HCT116 (cell line): Measurements from ENCODE around the gene GFI1. TPM values are rescaled to one million over a fixed set of nuclear protein-coding genes. Genes with fewer than 3 reads are reported as not detected.

Source experiments
- ATAC-seq: fragments of 200-7000 bp; cut with Tn5 transposase; 2 replicates; pipeline ENCODE4 v1.9.1; 2020; ENCODE audit warnings: mild to moderate bottlenecking, moderate library complexity
- BruUV-seq: library from RNA; stranded (reverse); fragments of 400-500 nt; replicated peaks from 2 replicates; lab custom pipeline; 2021; lab: Mats Ljungman, UMichigan
- CTCF ChIA-PET: fragments of 300-600 bp; sonication (Branson Sonifier 250); formaldehyde crosslinking; loops from one replicate; lab custom pipeline; 2021; ENCODE audit warnings: antibody characterized with exemption; lab: Charles Lee
- POLR2A ChIA-PET: fragments of 300-600, 350-600 bp; sonication (Branson Sonifier 250); formaldehyde crosslinking; loops from one replicate; lab custom pipeline; 2021; ENCODE audit warnings: antibody characterized with exemption; lab: Charles Lee
- RAD21 ChIA-PET, 2 experiments: fragments of 300-600 bp; sonication (Branson Sonifier 250); formaldehyde crosslinking; loops; one replicate each; lab custom pipeline; 2023; ENCODE audit warnings: low total read pairs in 2 of 2; ENCODE audit not compliant: uncharacterized antibody in 2 of 2, unreplicated experiment in 2 of 2, low non-redundant PET in 1 of 2; lab: Charles Lee
- DNase-seq: peaks from one replicate; pipeline ENCODE4 v3.0.0-alpha.2; 2010; ENCODE audit warnings: low read depth, low spot score
- H2AFZ ChIP-seq: fragments of 200-600 bp; shearing (Covaris generic), sonication (generic); 2 replicates; pipeline ENCODE4 v1.6.1; 2017; ENCODE audit warnings: low read depth, mixed run types, mixed read lengths, antibody characterized with exemption, low read length; ENCODE audit not compliant: poor library complexity, severe bottlenecking
- H3K27ac ChIP-seq: 2 replicates; pipeline ENCODE4 v1.5.1; 2012; ENCODE audit warnings: low read depth, low read length
- H3K27me3 ChIP-seq: fragments of 200-600 bp; sonication (generic); 2 replicates; pipeline ENCODE4 v1.6.1; 2016; ENCODE audit warnings: mixed run types, low read length, mixed read lengths; ENCODE audit not compliant: insufficient read depth
- H3K36me3 ChIP-seq, 2 experiments: fragments of 200-500 bp in 1 of 2; fragments of 200-600 bp in 1 of 2; sonication (Bioruptor generic) in 1 of 2; sonication (generic) in 1 of 2; 2 replicates each; pipeline versions ENCODE4 v1.5.1 to v1.6.1; 2014 to 2016; ENCODE audit warnings: low read length in 2 of 2, inconsistent platforms in 1 of 2, mixed read lengths in 1 of 2, mixed run types in 1 of 2; ENCODE audit not compliant: insufficient read depth in 2 of 2, control insufficient read depth in 1 of 2
- H3K4me1 ChIP-seq, 2 experiments: fragments of 200-600 bp in 1 of 2; sonication (generic) in 1 of 2; 2 replicates each; pipeline versions ENCODE4 v1.5.1 to v1.6.1; 2012 to 2017; ENCODE audit warnings: low read length in 2 of 2, inconsistent platforms in 1 of 2, mild to moderate bottlenecking in 1 of 2, mixed read lengths in 1 of 2, mixed run types in 1 of 2, moderate library complexity in 1 of 2; ENCODE audit not compliant: insufficient read depth in 2 of 2, control insufficient read depth in 1 of 2
- H3K4me2 ChIP-seq: fragments of 200-600 bp; sonication (generic); 2 replicates; pipeline ENCODE4 v1.6.1; 2017; ENCODE audit warnings: mixed run types, low read length, mixed read lengths
- H3K4me3 ChIP-seq, 2 experiments: fragments of 200-600 bp in 1 of 2; sonication (generic) in 1 of 2; replicated peaks in 1 of 2; 2 replicates each; pipeline ENCODE4 v1.5.1; 2011 to 2016; ENCODE audit warnings: low read length in 2 of 2, control low read depth in 1 of 2, low read depth in 1 of 2, mild to moderate bottlenecking in 1 of 2, mixed read lengths in 1 of 2, mixed run types in 1 of 2
- H3K79me2 ChIP-seq: fragments of 200-600 bp; sonication (generic); 2 replicates; pipeline ENCODE4 v1.6.1; 2017; ENCODE audit warnings: mild to moderate bottlenecking, mixed run types, low read length, moderate library complexity, mixed read lengths; ENCODE audit not compliant: insufficient read depth
- H3K9ac ChIP-seq: fragments of 200-600 bp; sonication (generic); 2 replicates; pipeline ENCODE4 v1.6.1; 2016; ENCODE audit warnings: low read length, mixed read lengths
- H3K9me2 ChIP-seq: fragments of 200-600 bp; sonication (generic), shearing (Covaris generic); 2 replicates; pipeline ENCODE4 v1.6.1; 2017; ENCODE audit warnings: mixed run types, mild to moderate bottlenecking, moderate library complexity; ENCODE audit not compliant: insufficient read depth
- H3K9me3 ChIP-seq, 2 experiments: fragments of 200-500 bp in 1 of 2; fragments of 200-600 bp in 1 of 2; sonication (Bioruptor generic) in 1 of 2; sonication (generic) in 1 of 2; 2 replicates each; pipeline ENCODE4 v1.6.1; 2014 to 2017; ENCODE audit warnings: low read length in 2 of 2, mixed read lengths in 2 of 2, inconsistent platforms in 1 of 2, low read depth in 1 of 2, mild to moderate bottlenecking in 1 of 2, mixed run types in 1 of 2, moderate library complexity in 1 of 2; ENCODE audit not compliant: control insufficient read depth in 1 of 2, insufficient read depth in 1 of 2
- H4K20me1 ChIP-seq: fragments of 200-600 bp; sonication (generic), shearing (Covaris generic); 2 replicates; pipeline ENCODE4 v1.6.1; 2017; ENCODE audit warnings: mixed run types, mild to moderate bottlenecking, moderate library complexity; ENCODE audit not compliant: insufficient read depth
- ATF3 ChIP-seq: IDR thresholded peaks from 2 replicates; pipeline ENCODE4 v1.6.1; 2012
- CTCF ChIP-seq, 3 experiments: fragments of 200-600 bp in 1 of 3; sonication (generic) in 1 of 3; IDR thresholded peaks in 2 of 3; conservative IDR thresholded peaks in 1 of 3; 2 replicates each; pipeline ENCODE4 v1.5.1; 2012 to 2017; ENCODE audit warnings: low read depth in 2 of 3, low read length in 2 of 3, antibody characterized with exemption in 1 of 3, borderline replicate concordance in 1 of 3, control low read depth in 1 of 3, mild to moderate bottlenecking in 1 of 3, mixed read lengths in 1 of 3, mixed run types in 1 of 3, moderate library complexity in 1 of 3; ENCODE audit not compliant: insufficient read depth in 1 of 3
- EGR1 ChIP-seq: IDR thresholded peaks from 2 replicates; pipeline ENCODE4 v1.6.1; 2012; ENCODE audit warnings: low read depth
- JUND ChIP-seq: IDR thresholded peaks from 2 replicates; pipeline ENCODE4 v1.6.1; 2012
- MAX ChIP-seq: IDR thresholded peaks from 2 replicates; pipeline ENCODE4 v1.6.1; 2012
- POLR2A ChIP-seq: IDR thresholded peaks from 2 replicates; pipeline ENCODE4 v1.7.0; 2011; ENCODE audit warnings: borderline replicate concordance; ENCODE audit not compliant: insufficient read depth, insufficient read length; ENCODE audit errors: extremely low read depth
- RAD21 ChIP-seq: IDR thresholded peaks from 2 replicates; pipeline ENCODE4 v1.6.1; 2012; ENCODE audit warnings: low read depth, mild to moderate bottlenecking
- REST ChIP-seq: IDR thresholded peaks from 2 replicates; pipeline ENCODE4 v1.6.1; 2012; ENCODE audit warnings: low read depth
- SIN3A ChIP-seq: IDR thresholded peaks from 2 replicates; pipeline ENCODE4 v1.6.1; 2012; ENCODE audit warnings: low read depth
- SP1 ChIP-seq: IDR thresholded peaks from 2 replicates; pipeline ENCODE4 v1.6.1; 2012; ENCODE audit warnings: low read depth
- SRF ChIP-seq: IDR thresholded peaks from 2 replicates; pipeline ENCODE4 v1.6.1; 2012; ENCODE audit warnings: low read depth
- YY1 ChIP-seq: IDR thresholded peaks from 2 replicates; pipeline ENCODE4 v1.6.1; 2011; ENCODE audit warnings: low read length, low read depth, moderate library complexity, mild to moderate bottlenecking; ENCODE audit not compliant: insufficient replicate concordance; ENCODE audit errors: extremely low read depth
- ZBTB33 ChIP-seq: IDR thresholded peaks from 2 replicates; pipeline ENCODE4 v1.6.1; 2011; ENCODE audit warnings: mild to moderate bottlenecking, low read length, moderate library complexity; ENCODE audit not compliant: insufficient replicate concordance; ENCODE audit errors: extremely low read depth
- ZFX ChIP-seq: fragments of 450-650 bp; IDR thresholded peaks from 2 replicates; pipeline ENCODE4 v1.6.1; 2017
- intact Hi-C: fragments of 100-400 bp; cut with micrococcal nuclease; formaldehyde crosslinking; loops from 2 replicates; pipeline ENCODE4 v1.10.0; 2022
- total RNA-seq: library from RNA; stranded (reverse); gene quantifications from one replicate; pipeline ENCODE4 v1.2.1, GENCODE V29; 2021; ENCODE audit not compliant: unreplicated experiment

The GFI1 gene
- total RNA-seq, 1 experiment from 2014 or later = 8.1 TPM

GRCh38 chr1:92441316-92441696 lies 45.4 kb downstream of the GFI1 start:
- Histone ChIP-seq H2AFZ (no peak overlapping the region), H4K20me1 (no peaks in the 10 kb centered on the region), H3K4me2 (no peak overlapping the region), H3K9me3 (no peaks in the 10 kb centered on the region), H3K27ac (no peak overlapping the region), H3K4me3 (no peak overlapping the region), H3K4me1 (peaks cover 0 to under 1% of the 10 kb centered on the region in 2 experiments; a peak in 1 of 4 replicates), H3K9ac (no peak overlapping the region), H3K36me3 (no peaks in the 10 kb centered on the region), H3K27me3 (no peaks in the 10 kb centered on the region), H3K9me2 (no peaks in the 10 kb centered on the region), H3K79me2 (no peaks in the 10 kb centered on the region)
- no peak for TF ChIP-seq SP1
- TF ChIP-seq JUND = no peak
- TF ChIP-seq MAX = no peak
- TF ChIP-seq POLR2A = no peak
- no peak for ATAC-seq
- ChIA-PET CTCF (no interaction called here), POLR2A (no interaction called here), RAD21 (no interaction called here)
- intact Hi-C loops = no loop called here
- DNase-seq = no peak
- BruUV-seq = no TSS peak

GRCh38 chr1:92439291-92439690 lies 47.4 kb downstream of the GFI1 start:
- Histone ChIP-seq H3K9me3 (no peaks in the 10 kb centered on the region), H3K4me3 (no peak overlapping the region), H3K4me2 (no peak overlapping the region), H3K9ac (no peak overlapping the region), H4K20me1 (no peaks in the 10 kb centered on the region), H2AFZ (no peak overlapping the region), H3K36me3 (no peaks in the 10 kb centered on the region), H3K27me3 (no peaks in the 10 kb centered on the region), H3K27ac (no peak overlapping the region), H3K9me2 (no peaks in the 10 kb centered on the region), H3K79me2 (no peaks in the 10 kb centered on the region), H3K4me1 (no peaks in the 10 kb centered on the region)
- ATAC-seq (no peak), DNase-seq (no peak)
- BruUV-seq = no TSS peak
- CTCF ChIA-PET = no interaction called here
- intact Hi-C loops = no loop called here
- POLR2A ChIA-PET = no interaction called here
- RAD21 ChIA-PET = no interaction called here
- TF ChIP-seq EGR1 = no peak
- no peak for TF ChIP-seq SIN3A
- TF ChIP-seq ZFX = no peak
- TF ChIP-seq REST = no peak
- TF ChIP-seq ZBTB33 = no peak
- TF ChIP-seq YY1 = no peak
- TF ChIP-seq RAD21 = no peak
- TF ChIP-seq CTCF (IDR thresholded peaks at IDR 0.05 in 2 of 3, conservative IDR thresholded peaks at IDR 0.05 in 1 of 3; ENCODE audit: borderline replicate concordance in 1 of 3, insufficient read depth in 1 of 3, low read depth in 2 of 3, low read length in 2 of 3) = no peak
- TF ChIP-seq POLR2A = no peak
- no peak for TF ChIP-seq ATF3
- no peak for TF ChIP-seq SRF
